ENCODE measurements around the gene PRKG1.

The PRKG1 gene

DNA sequence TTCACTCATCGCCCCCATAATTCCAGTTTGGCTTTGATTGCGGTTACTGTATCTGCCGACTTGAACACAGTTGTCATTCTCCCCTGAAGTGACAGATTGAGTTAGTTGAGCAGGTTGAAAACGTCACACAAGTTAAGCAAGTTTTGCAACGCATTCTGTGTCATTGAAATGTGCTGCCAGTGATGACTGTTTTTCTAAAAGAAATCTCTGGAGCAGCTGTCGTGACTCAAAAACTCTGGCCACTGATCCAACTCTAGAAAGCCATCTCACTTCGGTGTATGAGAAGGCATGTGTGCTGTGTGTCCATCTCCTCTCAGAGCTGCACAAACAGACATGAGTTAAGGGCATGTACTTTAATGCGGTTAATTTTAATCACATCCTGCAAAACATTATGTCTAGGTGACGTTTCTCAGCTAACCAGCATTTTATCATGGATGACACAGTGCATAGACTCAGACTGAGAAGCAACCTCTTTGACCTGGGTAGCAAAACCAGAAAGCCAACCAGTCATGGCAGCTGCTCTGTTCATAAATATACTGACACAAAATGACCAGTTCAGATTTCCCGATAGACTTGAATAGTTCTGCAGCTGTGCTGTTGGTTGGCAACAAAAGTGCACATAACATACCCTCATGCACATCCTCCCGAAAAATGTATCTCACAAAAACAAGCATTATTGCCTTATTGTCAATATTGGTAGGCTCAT lies 555.8 kb downstream of the PRKG1 start:
- DNase-seq (ENCODE audit: low read depth), result no peak
- TF ChIP-seq, protein P1, sequence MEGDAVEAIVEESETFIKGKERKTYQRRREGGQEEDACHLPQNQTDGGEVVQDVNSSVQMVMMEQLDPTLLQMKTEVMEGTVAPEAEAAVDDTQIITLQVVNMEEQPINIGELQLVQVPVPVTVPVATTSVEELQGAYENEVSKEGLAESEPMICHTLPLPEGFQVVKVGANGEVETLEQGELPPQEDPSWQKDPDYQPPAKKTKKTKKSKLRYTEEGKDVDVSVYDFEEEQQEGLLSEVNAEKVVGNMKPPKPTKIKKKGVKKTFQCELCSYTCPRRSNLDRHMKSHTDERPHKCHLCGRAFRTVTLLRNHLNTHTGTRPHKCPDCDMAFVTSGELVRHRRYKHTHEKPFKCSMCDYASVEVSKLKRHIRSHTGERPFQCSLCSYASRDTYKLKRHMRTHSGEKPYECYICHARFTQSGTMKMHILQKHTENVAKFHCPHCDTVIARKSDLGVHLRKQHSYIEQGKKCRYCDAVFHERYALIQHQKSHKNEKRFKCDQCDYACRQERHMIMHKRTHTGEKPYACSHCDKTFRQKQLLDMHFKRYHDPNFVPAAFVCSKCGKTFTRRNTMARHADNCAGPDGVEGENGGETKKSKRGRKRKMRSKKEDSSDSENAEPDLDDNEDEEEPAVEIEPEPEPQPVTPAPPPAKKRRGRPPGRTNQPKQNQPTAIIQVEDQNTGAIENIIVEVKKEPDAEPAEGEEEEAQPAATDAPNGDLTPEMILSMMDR (IDR thresholded peaks at IDR 0.05; ENCODE audit: insufficient read depth, low read depth, low read length, missing control alignments), result no peak
- no peak overlapping the region for H3K4me3 ChIP-seq (ENCODE audit: low read depth, low read length)

DNA sequence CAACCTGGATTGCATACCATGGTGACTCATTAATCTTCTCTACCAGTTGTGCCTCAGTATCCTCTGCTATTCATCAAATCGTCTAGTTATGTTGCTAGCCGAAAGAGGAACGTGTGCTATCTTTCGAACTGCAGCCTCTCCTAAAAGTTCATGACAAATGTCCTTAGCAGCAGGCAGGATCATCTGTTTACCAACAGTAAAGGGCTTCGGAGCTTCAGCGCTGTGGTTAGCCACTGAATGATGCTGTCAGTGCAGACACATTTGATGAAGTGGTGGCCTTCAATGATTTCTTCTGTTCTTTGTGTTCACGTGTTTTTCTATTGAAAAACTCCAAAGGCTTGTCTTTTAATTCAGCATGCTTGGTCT lies 556.3 kb downstream of the PRKG1 start:
- H3K4me3 ChIP-seq (ENCODE audit: low read depth, low read length), result no peak overlapping the region
- TF ChIP-seq, protein P1 (IDR thresholded peaks at IDR 0.05; ENCODE audit: insufficient read depth, low read depth, low read length, missing control alignments), result no peak
- DNase-seq (ENCODE audit: low read depth), result no peak

DNA sequence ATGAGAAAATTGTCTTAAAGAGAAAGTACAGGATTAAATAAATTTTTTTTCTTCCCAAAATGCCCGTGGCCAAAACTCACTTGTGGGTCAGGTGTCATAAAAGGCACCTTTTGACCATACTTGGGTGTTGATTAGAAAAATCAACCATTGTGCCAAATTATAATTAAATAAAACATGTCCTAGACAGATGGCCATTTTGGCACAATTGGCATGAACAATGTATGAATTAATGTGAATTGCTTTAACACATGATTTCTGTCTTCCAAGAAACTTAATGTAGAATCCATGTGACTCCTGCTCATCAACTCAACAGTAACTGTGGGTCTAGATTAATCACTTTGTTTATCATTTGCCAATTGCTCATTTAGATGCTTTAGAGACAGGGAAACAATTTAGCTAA lies 561.1 kb downstream of the PRKG1 start:
- TF ChIP-seq, protein P1 (IDR thresholded peaks at IDR 0.05; ENCODE audit: insufficient read depth, low read depth, low read length, missing control alignments), result no peak
- no peak overlapping the region for H3K4me3 ChIP-seq (ENCODE audit: low read depth, low read length)
- DNase-seq (ENCODE audit: low read depth), result no peak

DNA sequence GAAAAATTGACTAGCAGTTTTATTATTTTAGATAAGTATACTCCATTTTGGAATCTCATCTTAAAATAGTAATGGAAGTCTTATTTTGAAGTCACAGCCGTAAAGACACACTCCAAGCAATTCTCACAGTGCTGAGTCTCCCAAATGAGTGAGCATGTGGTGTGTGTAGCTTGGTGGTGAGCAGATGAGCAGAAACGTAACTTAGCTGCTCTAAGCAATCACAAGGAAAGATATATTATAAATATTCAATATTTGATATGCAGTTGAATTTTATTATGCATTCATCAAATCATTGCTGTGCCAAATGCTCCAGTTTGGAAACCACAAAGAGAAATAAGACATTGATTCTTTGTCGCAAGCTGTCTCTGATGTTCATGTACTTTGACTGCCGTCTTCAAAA lies 563.9 kb downstream of the PRKG1 start:
- DNase-seq (ENCODE audit: low read depth), result no peak
- no peak overlapping the region for H3K4me3 ChIP-seq (ENCODE audit: low read depth, low read length)
- TF ChIP-seq, protein P1 (IDR thresholded peaks at IDR 0.05; ENCODE audit: insufficient read depth, low read depth, low read length, missing control alignments), result no peak

DNA sequence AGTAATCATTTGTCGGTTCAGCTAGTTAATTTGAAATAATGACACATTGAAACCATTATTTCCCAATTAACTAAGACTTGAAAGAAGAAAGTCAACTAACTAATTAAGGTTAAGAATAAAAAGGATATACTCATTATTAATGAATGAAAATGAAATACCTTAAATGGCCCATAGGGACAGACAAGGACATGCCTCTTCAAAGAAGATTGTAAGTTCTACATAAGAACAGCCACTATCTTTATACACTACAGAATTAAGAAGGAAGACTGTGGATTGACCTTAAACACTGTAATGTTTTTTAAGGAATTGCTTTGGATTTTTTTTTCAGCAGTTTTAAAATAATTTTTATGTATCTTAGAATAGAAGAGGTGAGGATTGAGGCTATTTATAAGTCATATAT lies 564.5 kb downstream of the PRKG1 start:
- TF ChIP-seq, protein P1 (IDR thresholded peaks at IDR 0.05; ENCODE audit: insufficient read depth, low read depth, low read length, missing control alignments), result no peak
- no peak overlapping the region for H3K4me3 ChIP-seq (ENCODE audit: low read depth, low read length)
- no peak for DNase-seq (ENCODE audit: low read depth)

DNA sequence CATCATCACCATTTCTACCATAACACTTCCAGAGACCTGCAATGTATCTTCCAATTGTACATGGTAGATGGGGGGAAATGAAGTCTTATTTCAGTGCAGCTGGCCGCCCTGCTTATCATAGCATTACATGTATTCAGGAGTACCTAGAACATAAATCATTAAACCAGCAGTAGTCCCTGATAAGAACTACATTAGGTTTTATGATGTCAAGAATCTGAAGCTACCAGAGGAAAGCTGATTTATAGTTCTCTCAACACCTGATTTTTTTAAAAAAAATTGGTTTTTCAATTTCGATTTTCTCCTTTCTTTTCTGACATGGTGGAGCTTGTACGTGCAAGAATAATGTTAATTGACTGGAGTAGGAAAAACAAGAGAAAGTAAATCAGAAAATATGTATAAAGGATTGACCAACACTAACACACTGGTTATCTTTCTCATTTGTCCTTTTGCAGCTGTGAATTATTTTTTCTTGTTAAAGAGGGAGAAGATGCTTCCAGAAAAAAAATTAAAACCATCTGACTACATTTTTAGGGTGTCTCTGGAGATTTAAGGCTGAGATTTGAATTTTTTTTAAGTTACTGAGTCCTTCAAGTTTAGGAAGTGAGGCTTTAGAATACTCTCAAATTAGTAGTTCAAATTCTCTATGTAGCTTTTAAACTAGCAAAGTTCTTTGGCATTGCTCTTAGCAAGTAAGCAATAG lies 566.0 kb downstream of the PRKG1 start:
- DNase-seq (ENCODE audit: low read depth), result no peak
- H3K4me3 ChIP-seq (ENCODE audit: low read depth, low read length), result no peak overlapping the region
- TF ChIP-seq, protein P1 (IDR thresholded peaks at IDR 0.05; ENCODE audit: insufficient read depth, low read depth, low read length, missing control alignments), result no peak
